Measurements from ENCODE around the gene KMT2B.

KMT2B gene, protein sequence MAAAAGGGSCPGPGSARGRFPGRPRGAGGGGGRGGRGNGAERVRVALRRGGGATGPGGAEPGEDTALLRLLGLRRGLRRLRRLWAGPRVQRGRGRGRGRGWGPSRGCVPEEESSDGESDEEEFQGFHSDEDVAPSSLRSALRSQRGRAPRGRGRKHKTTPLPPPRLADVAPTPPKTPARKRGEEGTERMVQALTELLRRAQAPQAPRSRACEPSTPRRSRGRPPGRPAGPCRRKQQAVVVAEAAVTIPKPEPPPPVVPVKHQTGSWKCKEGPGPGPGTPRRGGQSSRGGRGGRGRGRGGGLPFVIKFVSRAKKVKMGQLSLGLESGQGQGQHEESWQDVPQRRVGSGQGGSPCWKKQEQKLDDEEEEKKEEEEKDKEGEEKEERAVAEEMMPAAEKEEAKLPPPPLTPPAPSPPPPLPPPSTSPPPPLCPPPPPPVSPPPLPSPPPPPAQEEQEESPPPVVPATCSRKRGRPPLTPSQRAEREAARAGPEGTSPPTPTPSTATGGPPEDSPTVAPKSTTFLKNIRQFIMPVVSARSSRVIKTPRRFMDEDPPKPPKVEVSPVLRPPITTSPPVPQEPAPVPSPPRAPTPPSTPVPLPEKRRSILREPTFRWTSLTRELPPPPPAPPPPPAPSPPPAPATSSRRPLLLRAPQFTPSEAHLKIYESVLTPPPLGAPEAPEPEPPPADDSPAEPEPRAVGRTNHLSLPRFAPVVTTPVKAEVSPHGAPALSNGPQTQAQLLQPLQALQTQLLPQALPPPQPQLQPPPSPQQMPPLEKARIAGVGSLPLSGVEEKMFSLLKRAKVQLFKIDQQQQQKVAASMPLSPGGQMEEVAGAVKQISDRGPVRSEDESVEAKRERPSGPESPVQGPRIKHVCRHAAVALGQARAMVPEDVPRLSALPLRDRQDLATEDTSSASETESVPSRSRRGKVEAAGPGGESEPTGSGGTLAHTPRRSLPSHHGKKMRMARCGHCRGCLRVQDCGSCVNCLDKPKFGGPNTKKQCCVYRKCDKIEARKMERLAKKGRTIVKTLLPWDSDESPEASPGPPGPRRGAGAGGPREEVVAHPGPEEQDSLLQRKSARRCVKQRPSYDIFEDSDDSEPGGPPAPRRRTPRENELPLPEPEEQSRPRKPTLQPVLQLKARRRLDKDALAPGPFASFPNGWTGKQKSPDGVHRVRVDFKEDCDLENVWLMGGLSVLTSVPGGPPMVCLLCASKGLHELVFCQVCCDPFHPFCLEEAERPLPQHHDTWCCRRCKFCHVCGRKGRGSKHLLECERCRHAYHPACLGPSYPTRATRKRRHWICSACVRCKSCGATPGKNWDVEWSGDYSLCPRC (N-terminal part only)

GRCh38 chr19:35717665-35718344, at the start of gene KMT2B:
TSS of gene KMT2B (plus strand) at chr19:35718003. CDS start at chr19:35718019, 16 bp downstream.
- TF ChIP-seq FOXP2 (optimal IDR thresholded peaks at IDR 0.05; ENCODE audit: control extremely low read depth, extremely low read length, insufficient read depth) (no peak), EZH2 (IDR thresholded peaks at IDR 0.05) (no peak), POLR2AphosphoS5 (IDR thresholded peaks at IDR 0.05; ENCODE audit: borderline replicate concordance, low read depth, low read length) (no peak)
- H3K27ac ChIP-seq, result peak within 1 kb of the TSS; percentile 76; the same call in 1 of the 2 replicates
- H3K4me3 ChIP-seq, result peak within 1 kb of the TSS; percentile 93
- DNase-seq (ENCODE audit: low read depth, low spot score), result no peak
- no peaks in the 10 kb centered on the region for H3K9me3 ChIP-seq (ENCODE audit: low read depth, low read length)
- peak within 1 kb of the TSS; percentile 92 for H3K9ac ChIP-seq (ENCODE audit: insufficient read length)
- H3K36me3 ChIP-seq (ENCODE audit: insufficient read depth, low read length), result peaks cover 20% of the 10 kb centered on the region; the same call in 1 of the 2 replicates

- Histone ChIP-seq H3K9me3 (ENCODE audit: low read depth, low read length) (no peaks in the 10 kb centered on the region), H3K4me3 (no peak overlapping the region), H3K36me3 (ENCODE audit: insufficient read depth, low read length) (no peaks in the 10 kb centered on the region), H3K9ac (ENCODE audit: insufficient read length) (no peak overlapping the region), H3K27ac (no peak overlapping the region)
- TF ChIP-seq FOXP2 (optimal IDR thresholded peaks at IDR 0.05; ENCODE audit: control extremely low read depth, extremely low read length, insufficient read depth) (no peak), POLR2AphosphoS5 (IDR thresholded peaks at IDR 0.05; ENCODE audit: borderline replicate concordance, low read depth, low read length) (no peak), EZH2 (IDR thresholded peaks at IDR 0.05) (no peak)
- DNase-seq (ENCODE audit: low read depth, low spot score), result no peak
These were observed 48.2 kb upstream of the KMT2B start for GRCh38 chr19:35669566-35669965.

DNA sequence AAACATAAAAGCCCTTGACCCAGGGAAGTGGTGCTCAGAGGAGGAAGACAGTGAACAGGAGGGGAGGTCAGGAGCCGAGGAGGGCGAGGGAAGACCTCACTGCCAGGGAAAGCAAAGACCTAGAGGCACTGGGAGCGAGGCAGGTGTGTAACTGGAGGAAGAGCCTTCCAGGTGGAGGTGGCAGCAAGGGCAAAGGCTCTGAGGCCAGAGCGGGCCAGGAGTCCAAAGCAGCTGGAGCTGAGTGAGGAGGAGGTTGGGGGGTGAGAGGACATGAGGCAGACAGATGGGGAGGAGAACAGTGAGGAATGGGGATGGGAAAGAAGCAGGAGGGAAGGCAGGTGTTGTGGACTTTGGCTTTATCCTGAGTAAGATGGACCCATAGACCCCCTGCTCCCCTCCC, 47.8 kb upstream of the KMT2B start:
- Histone ChIP-seq H3K4me3 (no peak overlapping the region), H3K9me3 (ENCODE audit: low read depth, low read length) (no peaks in the 10 kb centered on the region), H3K27ac (no peak overlapping the region), H3K36me3 (ENCODE audit: insufficient read depth, low read length) (no peaks in the 10 kb centered on the region), H3K9ac (ENCODE audit: insufficient read length) (no peak overlapping the region)
- TF ChIP-seq FOXP2 (optimal IDR thresholded peaks at IDR 0.05; ENCODE audit: control extremely low read depth, extremely low read length, insufficient read depth) (no peak), EZH2 (IDR thresholded peaks at IDR 0.05) (no peak), POLR2AphosphoS5 (IDR thresholded peaks at IDR 0.05; ENCODE audit: borderline replicate concordance, low read depth, low read length) (no peak)
- DNase-seq (ENCODE audit: low read depth, low spot score), result no peak

GRCh38 chr19:35670686-35671085, 47.1 kb upstream of the KMT2B start:
- TF ChIP-seq POLR2AphosphoS5 (IDR thresholded peaks at IDR 0.05; ENCODE audit: borderline replicate concordance, low read depth, low read length), result no peak
- TF ChIP-seq FOXP2 (optimal IDR thresholded peaks at IDR 0.05; ENCODE audit: control extremely low read depth, extremely low read length, insufficient read depth), result no peak
- TF ChIP-seq EZH2 (IDR thresholded peaks at IDR 0.05), result no peak
- Histone ChIP-seq H3K9ac (ENCODE audit: insufficient read length) (no peak overlapping the region), H3K9me3 (ENCODE audit: low read depth, low read length) (no peaks in the 10 kb centered on the region), H3K4me3 (no peak overlapping the region), H3K36me3 (ENCODE audit: insufficient read depth, low read length) (no peaks in the 10 kb centered on the region), H3K27ac (no peak overlapping the region)
- no peak for DNase-seq (ENCODE audit: low read depth, low spot score)

- Histone ChIP-seq H3K9ac (ENCODE audit: insufficient read length) (no peak overlapping the region), H3K36me3 (ENCODE audit: insufficient read depth, low read length) (no peaks in the 10 kb centered on the region), H3K9me3 (ENCODE audit: low read depth, low read length) (no peaks in the 10 kb centered on the region), H3K27ac (no peak overlapping the region), H3K4me3 (no peak overlapping the region)
- TF ChIP-seq EZH2 (IDR thresholded peaks at IDR 0.05) (no peak), FOXP2 (optimal IDR thresholded peaks at IDR 0.05; ENCODE audit: control extremely low read depth, extremely low read length, insufficient read depth) (no peak), POLR2AphosphoS5 (IDR thresholded peaks at IDR 0.05; ENCODE audit: borderline replicate concordance, low read depth, low read length) (no peak)
- DNase-seq (ENCODE audit: low read depth, low spot score), result no peak
These were observed 46.0 kb upstream of the KMT2B start for GRCh38 chr19:35671818-35672217.

- Histone ChIP-seq H3K9me3 (ENCODE audit: low read depth, low read length) (no peaks in the 10 kb centered on the region), H3K36me3 (ENCODE audit: insufficient read depth, low read length) (no peaks in the 10 kb centered on the region), H3K9ac (ENCODE audit: insufficient read length) (no peak overlapping the region), H3K27ac (no peak overlapping the region), H3K4me3 (no peak overlapping the region)
- TF ChIP-seq FOXP2 (optimal IDR thresholded peaks at IDR 0.05; ENCODE audit: control extremely low read depth, extremely low read length, insufficient read depth) (no peak), POLR2AphosphoS5 (IDR thresholded peaks at IDR 0.05; ENCODE audit: borderline replicate concordance, low read depth, low read length) (no peak), EZH2 (IDR thresholded peaks at IDR 0.05) (no peak)
- DNase-seq (ENCODE audit: low read depth, low spot score), result no peak
These were observed 44.5 kb upstream of the KMT2B start for GRCh38 chr19:35673121-35673804.

- Histone ChIP-seq H3K9me3 (ENCODE audit: low read depth, low read length) (no peaks in the 10 kb centered on the region), H3K9ac (ENCODE audit: insufficient read length) (no peak overlapping the region), H3K27ac (no peak overlapping the region), H3K36me3 (ENCODE audit: insufficient read depth, low read length) (no peaks in the 10 kb centered on the region), H3K4me3 (no peak overlapping the region)
- TF ChIP-seq EZH2 (IDR thresholded peaks at IDR 0.05), result no peak
- TF ChIP-seq POLR2AphosphoS5 (IDR thresholded peaks at IDR 0.05; ENCODE audit: borderline replicate concordance, low read depth, low read length), result no peak
- no peak for TF ChIP-seq FOXP2 (optimal IDR thresholded peaks at IDR 0.05; ENCODE audit: control extremely low read depth, extremely low read length, insufficient read depth)
- DNase-seq (ENCODE audit: low read depth, low spot score), result no peak
These were observed 42.1 kb upstream of the KMT2B start for GRCh38 chr19:35675589-35676140.

Measured in SK-N-MC (cell line).